ENCODE measurements around the gene IQCB1. TPM values are rescaled to one million over a fixed set of nuclear protein-coding genes. Genes with fewer than 3 reads are reported as not detected.

Gene IQCB1
- total and polyA plus RNA-seq, 2 of the 8 experiments (the other 6 are each of a cell fraction or from before 2014, with no cell fraction given) = 21.7 to 31.2 TPM

- TF ChIP-seq, protein P1, sequence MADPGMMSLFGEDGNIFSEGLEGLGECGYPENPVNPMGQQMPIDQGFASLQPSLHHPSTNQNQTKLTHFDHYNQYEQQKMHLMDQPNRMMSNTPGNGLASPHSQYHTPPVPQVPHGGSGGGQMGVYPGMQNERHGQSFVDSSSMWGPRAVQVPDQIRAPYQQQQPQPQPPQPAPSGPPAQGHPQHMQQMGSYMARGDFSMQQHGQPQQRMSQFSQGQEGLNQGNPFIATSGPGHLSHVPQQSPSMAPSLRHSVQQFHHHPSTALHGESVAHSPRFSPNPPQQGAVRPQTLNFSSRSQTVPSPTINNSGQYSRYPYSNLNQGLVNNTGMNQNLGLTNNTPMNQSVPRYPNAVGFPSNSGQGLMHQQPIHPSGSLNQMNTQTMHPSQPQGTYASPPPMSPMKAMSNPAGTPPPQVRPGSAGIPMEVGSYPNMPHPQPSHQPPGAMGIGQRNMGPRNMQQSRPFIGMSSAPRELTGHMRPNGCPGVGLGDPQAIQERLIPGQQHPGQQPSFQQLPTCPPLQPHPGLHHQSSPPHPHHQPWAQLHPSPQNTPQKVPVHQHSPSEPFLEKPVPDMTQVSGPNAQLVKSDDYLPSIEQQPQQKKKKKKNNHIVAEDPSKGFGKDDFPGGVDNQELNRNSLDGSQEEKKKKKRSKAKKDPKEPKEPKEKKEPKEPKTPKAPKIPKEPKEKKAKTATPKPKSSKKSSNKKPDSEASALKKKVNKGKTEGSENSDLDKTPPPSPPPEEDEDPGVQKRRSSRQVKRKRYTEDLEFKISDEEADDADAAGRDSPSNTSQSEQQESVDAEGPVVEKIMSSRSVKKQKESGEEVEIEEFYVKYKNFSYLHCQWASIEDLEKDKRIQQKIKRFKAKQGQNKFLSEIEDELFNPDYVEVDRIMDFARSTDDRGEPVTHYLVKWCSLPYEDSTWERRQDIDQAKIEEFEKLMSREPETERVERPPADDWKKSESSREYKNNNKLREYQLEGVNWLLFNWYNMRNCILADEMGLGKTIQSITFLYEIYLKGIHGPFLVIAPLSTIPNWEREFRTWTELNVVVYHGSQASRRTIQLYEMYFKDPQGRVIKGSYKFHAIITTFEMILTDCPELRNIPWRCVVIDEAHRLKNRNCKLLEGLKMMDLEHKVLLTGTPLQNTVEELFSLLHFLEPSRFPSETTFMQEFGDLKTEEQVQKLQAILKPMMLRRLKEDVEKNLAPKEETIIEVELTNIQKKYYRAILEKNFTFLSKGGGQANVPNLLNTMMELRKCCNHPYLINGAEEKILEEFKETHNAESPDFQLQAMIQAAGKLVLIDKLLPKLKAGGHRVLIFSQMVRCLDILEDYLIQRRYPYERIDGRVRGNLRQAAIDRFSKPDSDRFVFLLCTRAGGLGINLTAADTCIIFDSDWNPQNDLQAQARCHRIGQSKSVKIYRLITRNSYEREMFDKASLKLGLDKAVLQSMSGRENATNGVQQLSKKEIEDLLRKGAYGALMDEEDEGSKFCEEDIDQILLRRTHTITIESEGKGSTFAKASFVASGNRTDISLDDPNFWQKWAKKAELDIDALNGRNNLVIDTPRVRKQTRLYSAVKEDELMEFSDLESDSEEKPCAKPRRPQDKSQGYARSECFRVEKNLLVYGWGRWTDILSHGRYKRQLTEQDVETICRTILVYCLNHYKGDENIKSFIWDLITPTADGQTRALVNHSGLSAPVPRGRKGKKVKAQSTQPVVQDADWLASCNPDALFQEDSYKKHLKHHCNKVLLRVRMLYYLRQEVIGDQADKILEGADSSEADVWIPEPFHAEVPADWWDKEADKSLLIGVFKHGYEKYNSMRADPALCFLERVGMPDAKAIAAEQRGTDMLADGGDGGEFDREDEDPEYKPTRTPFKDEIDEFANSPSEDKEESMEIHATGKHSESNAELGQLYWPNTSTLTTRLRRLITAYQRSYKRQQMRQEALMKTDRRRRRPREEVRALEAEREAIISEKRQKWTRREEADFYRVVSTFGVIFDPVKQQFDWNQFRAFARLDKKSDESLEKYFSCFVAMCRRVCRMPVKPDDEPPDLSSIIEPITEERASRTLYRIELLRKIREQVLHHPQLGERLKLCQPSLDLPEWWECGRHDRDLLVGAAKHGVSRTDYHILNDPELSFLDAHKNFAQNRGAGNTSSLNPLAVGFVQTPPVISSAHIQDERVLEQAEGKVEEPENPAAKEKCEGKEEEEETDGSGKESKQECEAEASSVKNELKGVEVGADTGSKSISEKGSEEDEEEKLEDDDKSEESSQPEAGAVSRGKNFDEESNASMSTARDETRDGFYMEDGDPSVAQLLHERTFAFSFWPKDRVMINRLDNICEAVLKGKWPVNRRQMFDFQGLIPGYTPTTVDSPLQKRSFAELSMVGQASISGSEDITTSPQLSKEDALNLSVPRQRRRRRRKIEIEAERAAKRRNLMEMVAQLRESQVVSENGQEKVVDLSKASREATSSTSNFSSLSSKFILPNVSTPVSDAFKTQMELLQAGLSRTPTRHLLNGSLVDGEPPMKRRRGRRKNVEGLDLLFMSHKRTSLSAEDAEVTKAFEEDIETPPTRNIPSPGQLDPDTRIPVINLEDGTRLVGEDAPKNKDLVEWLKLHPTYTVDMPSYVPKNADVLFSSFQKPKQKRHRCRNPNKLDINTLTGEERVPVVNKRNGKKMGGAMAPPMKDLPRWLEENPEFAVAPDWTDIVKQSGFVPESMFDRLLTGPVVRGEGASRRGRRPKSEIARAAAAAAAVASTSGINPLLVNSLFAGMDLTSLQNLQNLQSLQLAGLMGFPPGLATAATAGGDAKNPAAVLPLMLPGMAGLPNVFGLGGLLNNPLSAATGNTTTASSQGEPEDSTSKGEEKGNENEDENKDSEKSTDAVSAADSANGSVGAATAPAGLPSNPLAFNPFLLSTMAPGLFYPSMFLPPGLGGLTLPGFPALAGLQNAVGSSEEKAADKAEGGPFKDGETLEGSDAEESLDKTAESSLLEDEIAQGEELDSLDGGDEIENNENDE (IDR thresholded peaks at IDR 0.05; ENCODE audit: insufficient replicate concordance, low read length) = no peak
- TF ChIP-seq CBX5 (IDR thresholded peaks at IDR 0.05; ENCODE audit: low read depth, low read length) = no peak
- no peak for TF ChIP-seq EP300 (IDR thresholded peaks at IDR 0.05; ENCODE audit: borderline replicate concordance in 1 of 2, low read depth in 2 of 2, low read length in 2 of 2)
- TF ChIP-seq, protein P2, sequence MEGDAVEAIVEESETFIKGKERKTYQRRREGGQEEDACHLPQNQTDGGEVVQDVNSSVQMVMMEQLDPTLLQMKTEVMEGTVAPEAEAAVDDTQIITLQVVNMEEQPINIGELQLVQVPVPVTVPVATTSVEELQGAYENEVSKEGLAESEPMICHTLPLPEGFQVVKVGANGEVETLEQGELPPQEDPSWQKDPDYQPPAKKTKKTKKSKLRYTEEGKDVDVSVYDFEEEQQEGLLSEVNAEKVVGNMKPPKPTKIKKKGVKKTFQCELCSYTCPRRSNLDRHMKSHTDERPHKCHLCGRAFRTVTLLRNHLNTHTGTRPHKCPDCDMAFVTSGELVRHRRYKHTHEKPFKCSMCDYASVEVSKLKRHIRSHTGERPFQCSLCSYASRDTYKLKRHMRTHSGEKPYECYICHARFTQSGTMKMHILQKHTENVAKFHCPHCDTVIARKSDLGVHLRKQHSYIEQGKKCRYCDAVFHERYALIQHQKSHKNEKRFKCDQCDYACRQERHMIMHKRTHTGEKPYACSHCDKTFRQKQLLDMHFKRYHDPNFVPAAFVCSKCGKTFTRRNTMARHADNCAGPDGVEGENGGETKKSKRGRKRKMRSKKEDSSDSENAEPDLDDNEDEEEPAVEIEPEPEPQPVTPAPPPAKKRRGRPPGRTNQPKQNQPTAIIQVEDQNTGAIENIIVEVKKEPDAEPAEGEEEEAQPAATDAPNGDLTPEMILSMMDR (IDR thresholded peaks at IDR 0.05; ENCODE audit: control extremely low read depth in 1 of 3, insufficient read depth in 1 of 3, low read depth in 1 of 3, low read length in 3 of 3) = no peak
- TF ChIP-seq NRF1 (IDR thresholded peaks at IDR 0.05; ENCODE audit: low read depth, low read length) = no peak
- TF ChIP-seq GTF2F1 (IDR thresholded peaks at IDR 0.05; ENCODE audit: borderline replicate concordance, low read depth, low read length) = no peak
- TF ChIP-seq JUN (IDR thresholded peaks at IDR 0.05; ENCODE audit: low read depth, low read length) = no peak
- TF ChIP-seq PHF8 (conservative IDR thresholded peaks at IDR 0.05; ENCODE audit: low read depth, low read length) = no peak
- TF ChIP-seq GABPA (IDR thresholded peaks at IDR 0.05; ENCODE audit: borderline replicate concordance, insufficient read depth, low read length) = no peak
Observed at GRCh38 chr3:121752261-121752660, 82.6 kb downstream of the IQCB1 start (continued).
